ENCODE measurements around the gene LPP.

Gene LPP

DNA sequence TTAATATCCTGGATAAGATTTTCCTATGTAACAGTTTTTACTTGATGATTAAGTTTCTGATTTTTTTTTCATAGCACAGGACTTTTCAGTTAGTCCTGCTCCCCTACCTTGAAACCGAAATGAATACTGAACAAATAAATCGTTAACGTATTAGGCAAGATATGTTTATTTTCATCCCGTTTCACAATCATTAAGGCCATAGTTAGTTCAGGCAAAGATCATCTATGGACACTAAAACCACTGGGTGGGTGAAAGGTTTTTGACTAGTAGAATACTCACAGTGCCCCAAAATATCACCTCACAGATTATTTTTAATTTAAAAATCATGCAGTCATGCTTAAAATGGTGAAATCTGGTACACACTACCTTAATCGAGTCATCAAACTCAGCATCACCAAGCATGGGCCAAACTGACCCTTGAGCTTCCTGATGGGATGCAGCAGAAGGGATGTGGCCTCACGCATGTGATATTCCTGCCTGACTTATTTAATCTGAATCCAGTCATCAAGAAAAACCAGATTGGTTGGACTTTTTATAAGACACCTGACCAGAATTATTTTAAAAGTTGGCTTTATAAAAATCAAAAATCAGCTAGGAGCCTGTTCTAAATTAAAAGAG, 365.0 kb downstream of the LPP start:
- TF ChIP-seq, protein P1, sequence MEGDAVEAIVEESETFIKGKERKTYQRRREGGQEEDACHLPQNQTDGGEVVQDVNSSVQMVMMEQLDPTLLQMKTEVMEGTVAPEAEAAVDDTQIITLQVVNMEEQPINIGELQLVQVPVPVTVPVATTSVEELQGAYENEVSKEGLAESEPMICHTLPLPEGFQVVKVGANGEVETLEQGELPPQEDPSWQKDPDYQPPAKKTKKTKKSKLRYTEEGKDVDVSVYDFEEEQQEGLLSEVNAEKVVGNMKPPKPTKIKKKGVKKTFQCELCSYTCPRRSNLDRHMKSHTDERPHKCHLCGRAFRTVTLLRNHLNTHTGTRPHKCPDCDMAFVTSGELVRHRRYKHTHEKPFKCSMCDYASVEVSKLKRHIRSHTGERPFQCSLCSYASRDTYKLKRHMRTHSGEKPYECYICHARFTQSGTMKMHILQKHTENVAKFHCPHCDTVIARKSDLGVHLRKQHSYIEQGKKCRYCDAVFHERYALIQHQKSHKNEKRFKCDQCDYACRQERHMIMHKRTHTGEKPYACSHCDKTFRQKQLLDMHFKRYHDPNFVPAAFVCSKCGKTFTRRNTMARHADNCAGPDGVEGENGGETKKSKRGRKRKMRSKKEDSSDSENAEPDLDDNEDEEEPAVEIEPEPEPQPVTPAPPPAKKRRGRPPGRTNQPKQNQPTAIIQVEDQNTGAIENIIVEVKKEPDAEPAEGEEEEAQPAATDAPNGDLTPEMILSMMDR (conservative IDR thresholded peaks at IDR 0.05; ENCODE audit: low read depth): no peak
- DNase-seq (ENCODE audit: low spot score): no peak
- ChIA-PET POLR2A (ENCODE audit: low non-redundant PET) (no interaction called here), CTCF (no interaction called here)
- no peak overlapping the region for H3K27ac ChIP-seq

DNA sequence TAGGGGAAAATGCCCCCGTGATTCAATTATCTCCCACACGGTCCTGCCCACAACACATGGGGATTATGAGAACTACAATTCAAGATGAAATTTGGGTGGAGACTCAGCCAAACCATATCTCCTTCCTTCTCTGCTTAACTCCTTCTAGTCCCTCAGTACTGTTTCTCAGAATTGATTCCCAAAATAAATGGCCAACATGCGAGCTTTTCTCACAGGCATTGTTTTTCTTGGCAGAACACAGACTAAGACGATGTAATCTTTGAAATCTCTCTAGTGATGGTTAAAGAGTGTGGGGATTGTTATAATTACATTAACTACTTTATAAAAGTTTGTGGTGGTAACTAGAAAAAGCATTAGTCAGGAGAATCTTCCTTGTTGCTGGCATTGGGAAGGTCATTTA, 366.5 kb downstream of the LPP start:
- no peak for DNase-seq (ENCODE audit: low spot score)
- ChIA-PET POLR2A (ENCODE audit: low non-redundant PET) (no interaction called here), CTCF (no interaction called here)
- TF ChIP-seq, protein P1 (conservative IDR thresholded peaks at IDR 0.05; ENCODE audit: low read depth): no peak
- H3K27ac ChIP-seq: no peak overlapping the region

DNA sequence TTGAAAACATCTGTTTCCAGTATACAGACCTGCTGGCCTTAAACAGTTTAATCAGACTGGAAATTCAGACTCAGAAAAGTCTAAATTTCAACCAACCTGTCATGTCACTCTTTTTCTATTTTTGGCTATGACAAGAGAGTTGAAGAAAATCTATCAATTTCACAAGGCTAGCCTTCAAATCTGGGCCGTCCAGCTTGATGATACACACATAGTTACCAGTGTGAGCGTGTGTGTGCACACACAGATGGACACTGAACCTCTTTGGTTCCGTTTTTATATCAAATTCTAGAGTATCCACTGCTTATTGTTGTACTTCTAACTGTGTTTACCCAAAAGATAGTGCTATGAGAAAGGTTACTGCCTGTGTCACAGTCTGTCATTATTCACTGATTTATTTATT, 368.2 kb downstream of the LPP start:
- H3K27ac ChIP-seq: no peak overlapping the region
- POLR2A ChIA-PET (ENCODE audit: low non-redundant PET): no interaction called here
- no peak for DNase-seq (ENCODE audit: low spot score)
- CTCF ChIA-PET: no interaction called here
- TF ChIP-seq, protein P1 (conservative IDR thresholded peaks at IDR 0.05; ENCODE audit: low read depth): no peak

DNA sequence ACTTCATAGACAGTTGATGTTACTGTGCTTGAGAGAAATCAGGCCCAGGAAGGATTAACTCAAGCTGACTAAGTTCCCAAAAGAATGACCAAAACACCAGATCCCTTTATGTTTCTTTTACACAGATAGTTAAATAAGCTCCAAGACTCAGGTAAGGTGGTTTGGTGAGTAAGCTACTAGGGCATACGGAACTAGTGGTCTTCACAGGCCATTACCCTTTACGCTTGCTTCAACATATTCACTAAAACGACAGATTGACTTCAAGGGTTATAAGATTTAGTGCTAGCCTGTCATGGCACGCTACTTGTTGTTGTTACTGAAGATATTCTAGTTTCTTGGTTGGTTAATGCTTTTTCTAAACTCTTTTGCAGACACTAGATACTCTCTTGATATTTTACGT, 369.3 kb downstream of the LPP start:
- DNase-seq (ENCODE audit: low spot score): no peak
- POLR2A ChIA-PET (ENCODE audit: low non-redundant PET): no interaction called here
- TF ChIP-seq, protein P1 (conservative IDR thresholded peaks at IDR 0.05; ENCODE audit: low read depth): no peak
- CTCF ChIA-PET: no interaction called here
- H3K27ac ChIP-seq: no peak overlapping the region

DNA sequence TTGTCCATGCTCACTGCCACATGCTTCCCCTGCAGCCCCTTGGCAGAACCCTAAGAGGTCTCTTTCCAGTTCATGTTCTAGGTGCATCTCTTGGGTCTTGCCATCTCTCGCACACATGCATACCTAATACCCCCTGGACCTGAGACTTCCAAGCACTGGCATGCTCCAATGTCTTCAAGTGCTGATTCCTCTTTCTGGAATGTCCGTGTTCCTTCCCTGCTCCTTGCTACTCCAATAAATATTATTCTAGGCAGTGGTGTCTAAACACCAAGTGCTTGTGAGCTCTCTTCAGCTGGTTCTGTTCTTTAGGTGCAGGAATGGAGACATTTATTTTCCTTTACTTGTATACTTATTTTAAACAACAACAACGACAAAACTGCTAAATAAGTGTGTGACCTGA, 370.1 kb downstream of the LPP start:
- ChIA-PET CTCF (no interaction called here), POLR2A (ENCODE audit: low non-redundant PET) (no interaction called here)
- no peak overlapping the region for H3K27ac ChIP-seq
- DNase-seq (ENCODE audit: low spot score): no peak
- TF ChIP-seq, protein P1 (conservative IDR thresholded peaks at IDR 0.05; ENCODE audit: low read depth): no peak

DNA sequence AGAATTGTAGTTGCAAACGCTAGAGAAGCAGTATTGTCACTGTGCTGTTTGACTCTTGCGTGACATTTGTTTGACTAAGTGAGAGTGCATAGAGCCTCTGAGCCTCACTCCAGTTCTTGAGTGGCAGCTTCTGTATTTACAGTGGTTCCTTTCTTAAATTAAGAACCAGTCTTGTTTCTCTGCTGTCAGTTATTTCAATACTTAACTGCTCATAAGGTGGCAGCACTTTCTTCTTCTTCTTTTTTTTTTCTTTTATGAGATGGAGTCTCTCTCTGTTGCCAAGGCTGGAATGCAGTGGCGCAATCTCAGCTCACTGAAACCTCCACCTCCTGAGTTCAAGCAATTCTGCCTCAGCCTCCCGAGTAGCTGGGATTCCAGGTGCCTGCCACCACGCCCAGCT, 372.1 kb downstream of the LPP start:
- ChIA-PET POLR2A (ENCODE audit: low non-redundant PET) (no interaction called here), CTCF (interaction anchor here (0.8 to 0.9 kb wide), 2 partner anchors 429 to 786 kb away, joined by 3 read pairs; no protein-coding TSS in a partner anchor)
- DNase-seq (ENCODE audit: low spot score): no peak
- TF ChIP-seq, protein P1 (conservative IDR thresholded peaks at IDR 0.05; ENCODE audit: low read depth): no peak
- H3K27ac ChIP-seq: no peak overlapping the region

DNA sequence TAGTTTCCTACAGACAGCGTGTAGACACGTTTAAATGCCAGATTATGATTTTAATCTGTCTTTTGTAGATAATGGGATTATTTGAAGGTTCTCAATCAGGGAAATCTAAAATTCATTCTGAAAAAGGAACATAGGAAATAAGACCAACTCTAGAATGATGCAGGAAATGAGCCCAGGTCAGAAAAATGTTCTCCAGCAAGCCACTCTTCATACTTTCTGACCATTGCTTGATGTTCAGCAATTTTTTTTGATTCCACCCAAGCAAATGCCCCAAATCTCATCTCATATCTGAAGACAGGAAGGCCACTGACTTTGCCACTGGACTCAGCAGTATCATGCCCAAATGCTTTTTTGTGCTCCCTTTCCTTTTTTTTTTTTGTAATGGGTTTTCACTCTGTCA, 373.4 kb downstream of the LPP start:
- no peak overlapping the region for H3K27ac ChIP-seq
- CTCF ChIA-PET: no interaction called here
- no peak for DNase-seq (ENCODE audit: low spot score)
- POLR2A ChIA-PET (ENCODE audit: low non-redundant PET): no interaction called here
- TF ChIP-seq, protein P1 (conservative IDR thresholded peaks at IDR 0.05; ENCODE audit: low read depth): no peak
